Progenitor cell of endocrine pancreas (in vitro differentiated cells): ENCODE data around the gene E2F8. TPM values are rescaled to one million over a fixed set of nuclear protein-coding genes. Genes with fewer than 3 reads are reported as not detected.

Experiments used
- DNase-seq: peaks from one replicate; pipeline ENCODE4 v3.0.0; 2021; ENCODE audit warnings: low spot score; ENCODE audit not compliant: unreplicated experiment
- H3K27ac Mint-ChIP-seq: 2 replicates; pipeline ENCODE4 v1.8.0; 2021; ENCODE audit warnings: mild to moderate bottlenecking, moderate library complexity, mixed read lengths
- H3K27me3 Mint-ChIP-seq: 2 replicates; pipeline ENCODE4 v1.8.0; 2021; ENCODE audit warnings: mixed read lengths
- H3K36me3 Mint-ChIP-seq: 2 replicates; pipeline ENCODE4 v1.8.0; 2022; ENCODE audit warnings: mixed read lengths; ENCODE audit not compliant: insufficient read depth
- H3K4me1 Mint-ChIP-seq: 2 replicates; pipeline ENCODE4 v1.8.0; 2021; ENCODE audit warnings: low read depth, mixed read lengths
- H3K4me3 Mint-ChIP-seq: 2 replicates; pipeline ENCODE4 v1.8.0; 2021; ENCODE audit warnings: low read depth, mild to moderate bottlenecking, moderate library complexity, mixed read lengths
- H3K9me3 Mint-ChIP-seq: 2 replicates; pipeline ENCODE4 v1.8.0; 2021; ENCODE audit warnings: low read depth, mixed read lengths
- total RNA-seq: library from RNA; stranded (reverse); gene quantifications from 2 replicates; pipeline ENCODE4 v1.2.1, GENCODE V29; 2021
- TF ChIP-seq, protein P1 (sequence below): fragments of 200-600 bp; sonication (generic); IDR thresholded peaks from one replicate; pipeline ENCODE4 v1.5.0; 2021; ENCODE audit warnings: antibody characterized with exemption, mild to moderate bottlenecking; ENCODE audit not compliant: unreplicated experiment

The E2F8 gene
- total RNA-seq, 1 donor from 2014 or later, result 9.2 TPM

GRCh38 chr11:19239039-19239438 is 1.7 kb downstream of the E2F8 start:
- Mint-ChIP-seq H3K36me3 (peaks cover 15% of the 10 kb centered on the region), H3K4me1 (peaks cover 5% of the 10 kb centered on the region), H3K9me3 (no peaks in the 10 kb centered on the region), H3K4me3 (peak overlapping the region; percentile 42), H3K27ac (no peak overlapping the region), H3K27me3 (peaks cover 25% of the 10 kb centered on the region)
- no peak for DNase-seq
- TF ChIP-seq, protein P1, sequence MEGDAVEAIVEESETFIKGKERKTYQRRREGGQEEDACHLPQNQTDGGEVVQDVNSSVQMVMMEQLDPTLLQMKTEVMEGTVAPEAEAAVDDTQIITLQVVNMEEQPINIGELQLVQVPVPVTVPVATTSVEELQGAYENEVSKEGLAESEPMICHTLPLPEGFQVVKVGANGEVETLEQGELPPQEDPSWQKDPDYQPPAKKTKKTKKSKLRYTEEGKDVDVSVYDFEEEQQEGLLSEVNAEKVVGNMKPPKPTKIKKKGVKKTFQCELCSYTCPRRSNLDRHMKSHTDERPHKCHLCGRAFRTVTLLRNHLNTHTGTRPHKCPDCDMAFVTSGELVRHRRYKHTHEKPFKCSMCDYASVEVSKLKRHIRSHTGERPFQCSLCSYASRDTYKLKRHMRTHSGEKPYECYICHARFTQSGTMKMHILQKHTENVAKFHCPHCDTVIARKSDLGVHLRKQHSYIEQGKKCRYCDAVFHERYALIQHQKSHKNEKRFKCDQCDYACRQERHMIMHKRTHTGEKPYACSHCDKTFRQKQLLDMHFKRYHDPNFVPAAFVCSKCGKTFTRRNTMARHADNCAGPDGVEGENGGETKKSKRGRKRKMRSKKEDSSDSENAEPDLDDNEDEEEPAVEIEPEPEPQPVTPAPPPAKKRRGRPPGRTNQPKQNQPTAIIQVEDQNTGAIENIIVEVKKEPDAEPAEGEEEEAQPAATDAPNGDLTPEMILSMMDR, result no peak

- Mint-ChIP-seq H3K27ac (no peak overlapping the region), H3K36me3 (peaks cover 18% of the 10 kb centered on the region), H3K4me1 (peaks cover 5% of the 10 kb centered on the region), H3K9me3 (no peaks in the 10 kb centered on the region), H3K4me3 (no peak overlapping the region), H3K27me3 (peaks cover 12% of the 10 kb centered on the region)
- TF ChIP-seq, protein P1, result no peak
- DNase-seq, result no peak
Measured at GRCh38 chr11:19237813-19238212, 2.9 kb downstream of the E2F8 start.

DNA sequence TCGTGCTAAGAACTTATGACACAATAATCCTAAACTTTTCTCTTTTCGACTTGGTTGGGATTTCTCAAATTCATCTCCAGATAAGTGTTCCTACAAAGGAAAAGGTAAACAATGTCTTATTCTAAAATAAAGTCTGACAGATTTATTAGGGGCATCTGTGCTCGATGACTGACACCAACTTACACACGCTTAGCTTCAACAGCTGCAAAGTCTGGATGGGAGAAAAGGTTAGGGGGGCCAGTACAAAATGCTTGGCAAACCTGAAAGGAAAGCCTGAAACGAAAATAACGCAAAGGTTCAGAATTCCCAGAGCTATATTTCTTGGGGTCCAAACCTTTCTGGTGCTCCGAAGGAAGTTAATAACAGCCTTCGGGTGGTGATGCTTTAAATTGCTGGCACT is 3.4 kb downstream of the E2F8 start:
- DNase-seq, result no peak
- H3K9me3 Mint-ChIP-seq, result no peaks in the 10 kb centered on the region
- H3K27me3 Mint-ChIP-seq, result peaks cover 8% of the 10 kb centered on the region
- peaks cover 18% of the 10 kb centered on the region for H3K36me3 Mint-ChIP-seq
- TF ChIP-seq, protein P1, result no peak
- H3K4me3 Mint-ChIP-seq, result no peak overlapping the region
- H3K4me1 Mint-ChIP-seq, result peaks cover 3% of the 10 kb centered on the region
- H3K27ac Mint-ChIP-seq, result no peak overlapping the region

DNA sequence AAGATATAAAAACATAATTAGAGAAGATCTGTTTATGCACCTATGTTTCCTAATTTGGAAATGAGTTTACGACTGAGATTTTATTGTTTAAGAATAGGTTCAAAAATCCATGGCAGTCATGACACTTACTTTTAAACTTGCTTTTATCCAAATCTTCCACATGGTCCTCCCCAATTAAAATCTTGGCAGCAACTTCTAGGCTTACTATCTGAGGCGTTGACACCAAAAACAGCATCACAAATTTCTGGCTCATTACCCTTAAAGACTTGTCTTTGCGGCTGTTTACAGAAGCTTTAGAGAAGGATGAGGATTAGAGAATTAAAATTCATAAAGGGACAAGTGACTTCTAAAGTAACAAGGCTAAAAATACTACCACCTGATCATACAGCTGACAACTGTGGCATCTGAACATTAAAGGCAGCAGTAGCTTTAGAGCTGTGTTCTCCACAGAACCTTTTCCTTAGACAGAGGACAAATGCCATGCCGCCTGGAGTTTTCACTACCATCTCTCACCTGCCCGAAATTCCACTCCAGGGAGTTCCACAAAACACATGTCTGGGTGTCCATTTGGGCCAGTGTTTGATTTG is 6.4 kb downstream of the E2F8 start:
- H3K4me3 Mint-ChIP-seq, result no peak overlapping the region
- peaks cover 3% of the 10 kb centered on the region for H3K27me3 Mint-ChIP-seq
- H3K9me3 Mint-ChIP-seq, result no peaks in the 10 kb centered on the region
- no peak for DNase-seq
- TF ChIP-seq, protein P1, result no peak
- H3K36me3 Mint-ChIP-seq, result peaks cover 23% of the 10 kb centered on the region
- no peaks in the 10 kb centered on the region for H3K4me1 Mint-ChIP-seq
- H3K27ac Mint-ChIP-seq, result no peak overlapping the region

GRCh38 chr11:19232910-19233503 is 7.7 kb downstream of the E2F8 start:
- no peak overlapping the region for H3K27ac Mint-ChIP-seq
- DNase-seq, result no peak
- H3K9me3 Mint-ChIP-seq, result no peaks in the 10 kb centered on the region

More at GRCh38 chr11:19232910-19233503, 7.7 kb downstream of the E2F8 start:
- no peak overlapping the region for H3K4me3 Mint-ChIP-seq
- TF ChIP-seq, protein P1, result no peak
- peaks cover 27% of the 10 kb centered on the region for H3K36me3 Mint-ChIP-seq
- no peaks in the 10 kb centered on the region for H3K27me3 Mint-ChIP-seq
- no peaks in the 10 kb centered on the region for H3K4me1 Mint-ChIP-seq
